GM19395 (cell line): ENCODE data around the gene LGALS4.
"Not testable (repeated sequence)": the region's sequence is repeated elsewhere in the genome, so short reads cannot be mapped to it uniquely, and the experiment has no call there.

Source experiments
- ATAC-seq: cut with Tn5 transposase; IDR thresholded peaks from one replicate; pipeline ENCODE4 v1.9.1; 2021; ENCODE audit warnings: mild to moderate bottlenecking, moderate library complexity; ENCODE audit not compliant: unreplicated experiment

The LGALS4 gene

GRCh38 chr19:38797781-38798180 lies 15.0 kb downstream of the LGALS4 start:
- not testable (repeated sequence) for ATAC-seq

- no peak for ATAC-seq
Observed at GRCh38 chr19:38796154-38796553, 16.6 kb downstream of the LGALS4 start.

DNA sequence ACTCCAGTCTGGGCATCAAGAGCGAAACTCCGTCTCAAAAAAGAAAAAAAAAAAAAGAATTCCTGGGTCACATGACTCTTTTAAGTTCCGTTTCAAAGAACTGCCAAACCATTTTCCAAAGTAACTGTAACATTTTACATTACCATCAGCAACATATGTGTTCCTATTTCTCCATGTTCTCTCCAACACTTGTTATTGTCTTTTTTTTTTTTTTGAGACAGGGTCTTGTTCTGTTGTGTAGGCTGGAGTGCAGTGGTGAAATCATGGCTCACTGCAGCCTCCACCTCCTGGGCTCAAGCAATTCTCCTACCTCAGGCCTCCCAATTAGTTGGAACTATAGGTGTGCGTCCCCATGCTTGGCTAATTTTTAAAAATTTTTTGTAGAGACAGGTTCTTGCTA lies 17.2 kb downstream of the LGALS4 start:
- no peak for ATAC-seq

GRCh38 chr19:38793671-38794070 lies 19.1 kb downstream of the LGALS4 start:
- ATAC-seq, result no peak

DNA sequence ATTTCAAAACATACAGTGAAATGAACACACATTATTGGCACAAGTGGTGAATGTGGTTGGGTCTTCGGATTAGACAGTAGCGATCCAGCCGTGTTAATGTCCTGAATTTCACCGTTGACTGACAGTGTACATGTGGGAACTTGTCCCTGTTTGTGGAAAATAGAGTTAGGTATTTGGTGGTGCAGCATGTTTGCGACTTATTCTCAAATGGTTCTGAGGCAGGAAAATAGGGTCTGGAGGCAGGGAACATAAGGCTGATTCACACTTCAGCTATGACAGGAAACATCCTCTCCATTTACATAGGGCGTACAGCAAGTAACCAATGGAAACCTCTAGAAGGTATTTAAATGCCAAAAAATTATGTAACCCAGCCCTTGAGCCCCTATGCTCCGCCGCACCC lies 19.6 kb downstream of the LGALS4 start:
- no peak for ATAC-seq

DNA sequence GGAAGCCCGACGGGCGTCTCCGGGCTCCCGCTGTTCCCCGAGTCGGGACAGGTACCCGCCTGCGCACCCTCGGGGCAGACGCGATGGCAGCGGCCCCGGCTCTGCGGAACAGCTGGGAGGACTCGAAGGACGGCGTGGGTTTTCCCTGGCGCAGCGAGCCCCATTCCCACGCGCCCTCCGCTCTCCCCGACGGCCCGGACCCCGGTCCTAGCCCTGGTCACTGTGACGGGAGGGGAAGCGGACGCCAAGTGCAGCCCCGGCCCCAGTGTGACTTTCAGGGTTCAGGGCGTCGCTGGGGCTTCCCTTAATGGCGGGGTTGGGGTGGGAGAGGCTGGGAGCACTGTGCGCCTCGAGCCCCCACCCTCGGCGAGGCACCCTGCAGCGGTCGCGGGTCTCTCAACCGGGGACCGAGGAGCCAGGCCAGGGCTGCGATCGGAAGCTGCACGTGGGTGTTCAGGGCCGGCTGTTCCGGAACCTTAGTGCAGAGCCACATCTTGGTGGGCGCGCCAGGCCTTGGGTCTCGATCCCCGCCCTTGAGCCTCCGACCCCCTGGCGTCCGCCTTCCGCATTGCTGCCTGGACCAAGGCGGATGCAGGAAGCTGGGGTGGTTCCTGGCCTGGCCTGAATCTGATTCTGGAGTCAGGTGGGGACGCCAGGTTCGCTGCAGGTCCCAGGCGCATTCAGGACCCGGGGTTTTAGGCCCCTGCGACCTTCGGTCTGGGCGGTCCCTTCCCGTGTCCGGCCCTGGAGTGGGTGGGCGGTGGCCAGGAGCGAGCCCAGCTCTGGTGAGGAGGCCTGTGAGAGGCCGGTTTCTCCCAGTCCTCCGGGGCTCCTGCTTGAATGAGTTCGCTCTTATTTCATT lies 20.3 kb downstream of the LGALS4 start:
- no peak for ATAC-seq

DNA sequence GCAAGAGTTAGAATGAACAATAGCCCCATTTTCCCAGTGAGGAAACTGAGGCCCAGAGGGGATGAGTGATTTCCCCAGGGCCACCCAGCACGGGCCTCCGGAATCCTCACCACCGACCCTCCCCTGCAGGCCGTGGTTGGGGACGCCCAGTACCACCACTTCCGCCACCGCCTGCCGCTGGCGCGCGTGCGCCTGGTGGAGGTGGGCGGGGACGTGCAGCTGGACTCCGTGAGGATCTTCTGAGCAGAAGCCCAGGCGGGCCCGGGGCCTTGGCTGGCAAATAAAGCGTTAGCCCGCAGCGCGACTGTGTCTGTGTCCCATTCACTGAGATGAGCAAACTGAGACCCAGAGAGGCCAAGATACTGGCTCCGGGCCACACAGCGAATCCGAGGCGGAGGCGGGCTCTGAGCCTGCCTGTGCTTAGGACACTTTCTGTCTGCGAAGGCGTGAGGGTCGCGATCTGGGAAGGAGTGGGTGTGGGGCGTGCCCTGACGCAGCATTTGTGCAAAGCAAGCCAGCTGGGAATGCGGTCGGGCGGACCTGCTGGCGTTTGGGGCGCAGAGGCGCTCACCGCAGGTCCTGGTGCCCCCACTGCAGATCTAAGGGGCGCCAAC lies 21.2 kb downstream of the LGALS4 start:
- peak; percentile 60 for ATAC-seq

- not testable (repeated sequence) for ATAC-seq
Observed at GRCh38 chr19:38790507-38791403, 22.0 kb downstream of the LGALS4 start.

DNA sequence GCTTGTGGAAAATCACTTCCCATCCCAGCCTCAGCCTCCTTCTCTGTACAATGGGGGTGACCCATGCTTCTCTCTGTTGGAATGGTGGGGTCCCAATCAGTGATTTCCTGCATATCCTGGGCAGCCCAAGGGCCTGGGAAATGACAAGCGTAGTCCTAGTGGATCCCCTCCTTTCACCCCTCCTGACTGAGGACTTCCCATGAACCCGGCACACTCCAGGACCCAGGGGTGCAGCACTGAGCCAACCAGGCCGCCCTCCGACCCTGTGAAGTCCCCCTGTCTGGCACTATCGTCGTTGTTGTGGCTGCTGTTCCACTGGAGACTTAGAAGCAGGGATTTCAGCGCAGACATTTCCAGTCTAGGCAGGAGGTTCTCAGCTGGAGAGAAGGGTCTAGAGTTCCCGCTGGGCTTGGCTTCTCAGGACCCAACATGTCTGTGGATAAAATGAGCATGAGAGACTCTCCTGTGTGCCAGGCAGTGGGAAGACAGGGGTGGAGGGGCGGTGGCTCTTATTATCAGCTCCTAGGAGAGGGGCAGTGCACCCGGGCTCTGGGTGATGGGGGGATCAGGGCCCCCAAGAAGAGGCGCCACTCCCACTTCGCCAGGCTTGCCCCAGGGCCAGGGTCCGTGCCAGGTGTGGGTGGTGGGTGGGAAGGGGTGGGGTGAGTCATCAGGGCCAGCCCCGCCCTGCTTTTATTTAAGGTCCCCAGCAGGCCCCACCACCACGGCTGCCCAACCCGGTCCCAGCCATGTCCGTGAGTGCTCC lies 24.1 kb downstream of the LGALS4 start, which contains the start of gene LGALS7B:
Gene LGALS7B, plus strand, starts transcription at position 723 of the 766 bp plus-strand sequence. Its CDS starts 27 bp downstream, at position 750.
- ATAC-seq, result no peak

GRCh38 chr19:38786572-38787265 lies 26.0 kb downstream of the LGALS4 start:
- ATAC-seq, result no peak

DNA sequence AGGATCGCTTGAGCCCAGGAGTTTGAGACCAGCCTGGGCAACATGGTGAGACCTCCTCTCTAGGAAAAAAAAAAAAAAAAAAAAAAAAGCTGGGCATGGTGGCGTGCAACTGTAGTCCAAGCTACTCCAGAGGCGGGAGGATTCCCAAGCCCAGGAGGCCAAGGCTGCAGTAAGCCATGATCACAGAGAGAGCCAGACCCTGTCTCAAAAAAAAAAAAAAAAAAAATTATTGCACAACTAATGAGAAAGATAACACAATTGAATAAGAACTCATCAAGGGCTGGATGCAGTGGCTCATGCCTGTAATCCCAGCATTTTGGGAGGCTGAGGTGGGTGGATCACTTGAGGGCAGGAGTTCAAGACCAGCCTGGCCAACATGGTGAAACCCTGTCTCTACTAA lies 26.7 kb downstream of the LGALS4 start:
- ATAC-seq, result not testable (repeated sequence)

DNA sequence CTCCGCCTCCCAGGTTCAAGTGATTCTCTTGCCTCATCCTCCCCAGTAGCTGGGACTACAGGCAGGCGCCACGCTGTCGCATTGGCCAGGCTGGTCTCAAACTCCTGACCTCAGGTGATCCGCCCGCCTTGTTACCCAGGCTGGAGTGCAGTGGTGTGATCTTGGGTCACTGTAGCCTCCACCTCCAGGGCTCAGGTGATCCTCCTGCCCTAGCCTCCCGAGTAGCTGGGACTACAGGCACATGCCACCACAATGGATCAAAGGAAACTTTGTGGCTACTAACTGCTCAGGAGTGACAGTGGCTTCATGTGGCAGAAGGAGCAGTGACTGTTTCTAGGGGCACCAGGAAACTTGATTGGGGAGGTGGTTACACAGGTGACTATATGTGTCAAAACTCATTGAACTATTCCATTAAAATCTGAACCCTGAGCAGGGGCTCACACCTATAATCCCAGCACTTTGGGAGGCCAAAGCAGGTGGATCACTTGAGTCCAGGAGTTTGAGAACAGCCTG lies 27.5 kb downstream of the LGALS4 start:
- ATAC-seq, result no peak

DNA sequence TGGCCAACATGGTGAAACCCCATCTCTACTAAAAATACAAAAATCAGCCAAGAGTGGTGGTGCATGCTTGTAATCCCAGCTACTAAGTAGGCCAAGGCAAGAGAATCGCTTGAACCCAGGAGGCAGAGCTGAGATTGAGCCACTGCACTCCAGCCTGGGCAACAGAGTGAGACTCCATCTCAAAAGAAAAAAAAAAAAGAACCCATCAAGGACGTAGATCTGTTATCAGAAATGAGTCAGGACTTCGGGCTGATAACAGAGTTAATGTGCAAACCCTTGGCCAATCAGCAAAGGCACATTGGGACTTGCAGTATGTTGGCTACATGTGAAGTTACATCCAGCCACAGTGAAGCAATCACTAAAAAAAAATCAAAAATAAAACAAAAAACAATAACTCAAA lies 28.5 kb downstream of the LGALS4 start:
- no peak for ATAC-seq

- ATAC-seq, result not testable (repeated sequence)
Observed at GRCh38 chr19:38782212-38782611, 30.5 kb downstream of the LGALS4 start.

GRCh38 chr19:38781058-38781457 lies 31.7 kb downstream of the LGALS4 start:
- no peak for ATAC-seq

DNA sequence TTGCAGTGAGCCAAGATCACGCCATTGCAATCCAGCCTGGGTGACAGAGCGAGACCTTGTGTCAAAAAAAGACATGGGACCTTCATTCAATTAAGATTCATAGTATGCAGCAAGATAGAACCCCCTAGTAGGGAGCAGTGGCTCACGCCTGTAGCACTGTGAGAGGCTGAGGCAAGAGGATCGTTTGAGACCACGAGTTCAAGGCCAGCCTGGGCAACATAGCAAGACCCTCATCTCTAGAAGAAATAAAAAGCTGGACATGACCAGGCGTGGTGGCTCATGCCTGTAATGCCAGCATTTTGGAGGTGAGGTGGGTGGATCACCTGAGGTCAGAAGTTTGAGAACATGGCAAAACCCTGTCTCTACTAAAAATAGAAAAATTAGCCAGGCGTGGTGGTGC lies 32.3 kb downstream of the LGALS4 start:
- no peak for ATAC-seq

DNA sequence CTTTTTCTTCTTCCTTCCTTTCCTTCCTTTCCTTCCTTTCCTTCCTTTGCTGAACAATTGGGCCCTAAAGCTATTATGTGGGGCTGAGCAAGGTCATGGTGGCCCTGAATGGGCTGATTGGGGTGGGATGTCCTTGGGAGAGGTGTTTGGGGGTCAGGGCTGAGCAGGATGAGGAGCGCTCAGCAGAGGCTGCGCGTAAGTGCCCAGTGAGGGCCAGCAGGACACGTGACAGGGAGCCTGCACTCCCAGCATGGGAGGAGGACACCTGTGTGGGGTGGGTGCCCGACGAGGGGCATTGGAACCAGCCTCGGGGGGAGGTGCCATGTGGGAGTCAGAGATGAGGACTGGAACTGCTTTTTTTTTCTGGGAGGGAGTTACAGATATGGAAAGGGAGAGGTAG lies 34.0 kb downstream of the LGALS4 start:
- no peak for ATAC-seq

DNA sequence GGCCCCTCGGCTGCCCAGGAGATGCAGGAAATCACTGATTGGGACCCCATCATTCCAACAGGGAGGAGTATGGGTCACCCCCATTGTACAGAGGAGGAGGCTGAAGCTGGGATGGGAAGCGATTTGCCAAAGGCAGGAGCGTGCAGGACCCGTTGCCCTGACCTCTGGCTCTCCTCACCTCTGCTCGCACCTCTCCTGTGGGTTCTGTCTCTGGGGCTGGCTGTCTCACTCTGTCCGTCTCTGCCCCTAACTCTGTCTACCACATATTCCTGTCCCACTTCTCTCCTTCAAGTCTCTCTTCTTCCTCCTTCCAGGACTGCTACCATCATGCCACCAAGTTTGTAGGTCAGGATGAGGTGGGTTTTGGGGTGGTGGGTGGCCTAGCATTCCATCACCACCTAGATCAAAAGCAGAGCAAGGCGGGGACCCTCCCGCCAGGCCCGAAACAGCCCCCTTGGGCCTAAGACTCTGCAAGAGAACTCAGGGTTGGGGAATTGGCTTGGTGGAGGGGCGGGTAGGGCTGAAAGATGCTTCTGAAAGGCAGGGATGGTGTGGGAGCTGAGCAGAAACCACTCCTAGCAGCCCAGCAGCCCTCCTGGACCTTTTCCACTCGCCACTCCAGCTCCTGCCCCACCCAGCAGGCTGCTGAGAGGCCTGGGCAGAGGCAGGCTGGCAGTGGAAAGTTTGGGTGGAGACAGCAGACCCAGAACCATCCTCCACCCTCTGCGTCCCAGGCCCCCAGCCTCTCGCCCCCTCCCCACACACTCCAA lies 38.4 kb downstream of the LGALS4 start:
- ATAC-seq, result no peak
